ENCODE results near the gene SSH3.
"Not testable (repeated sequence)": the region's sequence is repeated elsewhere in the genome, so short reads cannot be mapped to it uniquely, and the experiment has no call there.

SSH3 gene

GRCh38 chr11:67314218-67314617 is 10.9 kb downstream of the SSH3 start:
- no peak for DNase-seq

- DNase-seq, result no peak
Measured at GRCh38 chr11:67315325-67315909, 12.1 kb downstream of the SSH3 start.

- no peak for DNase-seq
Measured at GRCh38 chr11:67316882-67317204, 13.5 kb downstream of the SSH3 start.

- peak; percentile 77 for DNase-seq
Measured at GRCh38 chr11:67317205-67317887, 14.0 kb downstream of the SSH3 start.

GRCh38 chr11:67317888-67318555 is 14.7 kb downstream of the SSH3 start:
- DNase-seq, result no peak

- DNase-seq, result not testable (repeated sequence)
Measured at GRCh38 chr11:67318876-67319275, 15.5 kb downstream of the SSH3 start.

- DNase-seq, result no peak
Measured at GRCh38 chr11:67320011-67320410, 16.7 kb downstream of the SSH3 start.

GRCh38 chr11:67320691-67321090 is 17.4 kb downstream of the SSH3 start:
- DNase-seq, result no peak

GRCh38 chr11:67321313-67321871 is 18.1 kb downstream of the SSH3 start:
- no peak for DNase-seq

GRCh38 chr11:67322049-67322448 is 18.7 kb downstream of the SSH3 start:
- no peak for DNase-seq

GRCh38 chr11:67323526-67323925 is 20.2 kb downstream of the SSH3 start:
- no peak for DNase-seq

GRCh38 chr11:67332081-67332691 is 28.9 kb downstream of the SSH3 start:
- DNase-seq, result no peak

GRCh38 chr11:67337257-67337656 is 33.9 kb downstream of the SSH3 start:
- no peak for DNase-seq

GRCh38 chr11:67344264-67344663 is 40.9 kb downstream of the SSH3 start:
- no peak for DNase-seq

GRCh38 chr11:67345247-67345919 is 42.1 kb downstream of the SSH3 start:
- no peak for DNase-seq

- DNase-seq, result no peak
Measured at GRCh38 chr11:67345920-67346819, 42.8 kb downstream of the SSH3 start.

GRCh38 chr11:67347964-67348749 is 44.8 kb downstream of the SSH3 start:
- DNase-seq, result no peak

- DNase-seq, result no peak
Measured at GRCh38 chr11:67349036-67349435, 45.7 kb downstream of the SSH3 start.

- DNase-seq, result no peak
Measured at GRCh38 chr11:67349457-67349856, 46.1 kb downstream of the SSH3 start.

GRCh38 chr11:67349928-67350465 is 46.7 kb downstream of the SSH3 start:
- DNase-seq, result no peak

All from NCI-H2081 treated with DMSO at 0.1 percent for 48 hours (cell line).